ENCODE data around the gene C1QTNF8. TPM values are rescaled to one million over a fixed set of nuclear protein-coding genes. Genes with fewer than 3 reads are reported as not detected.

Gene C1QTNF8
- total RNA-seq, 1 experiment from 2014 or later, result not detected

DNA sequence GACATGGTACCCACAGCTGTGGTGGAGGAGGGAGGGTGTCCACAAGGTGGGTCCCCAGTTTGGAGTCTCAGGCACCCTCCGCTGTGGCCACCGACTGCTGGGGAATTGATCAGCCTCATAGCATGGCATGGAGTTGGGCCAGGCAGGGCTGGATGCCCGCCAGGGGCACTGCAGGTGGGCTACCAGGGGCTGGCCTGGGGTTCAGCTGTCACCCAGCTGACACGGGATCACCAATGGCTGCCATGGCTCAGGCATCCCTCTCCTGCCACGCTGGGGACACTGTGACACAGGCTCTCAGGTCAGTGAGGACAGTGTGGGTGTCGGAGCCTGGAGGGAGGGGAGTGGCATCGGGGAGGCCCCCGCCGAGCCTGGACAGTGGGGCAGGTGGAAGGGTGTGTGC lies 43.3 kb downstream of the C1QTNF8 start:
- Histone ChIP-seq H3K9me2 (ENCODE audit: insufficient read depth) (no peaks in the 10 kb centered on the region), H3F3A (ENCODE audit: insufficient read depth, low read depth) (no peaks in the 10 kb centered on the region), H3K27ac (no peak overlapping the region), H3K27me3 (ENCODE audit: insufficient read depth, low read depth) (peaks cover 52% of the 10 kb centered on the region), H3K4me3 (no peak overlapping the region), H2AFZ (no peak overlapping the region), H4K20me1 (ENCODE audit: insufficient read depth) (no peaks in the 10 kb centered on the region), H3K36me3 (ENCODE audit: low read depth) (no peaks in the 10 kb centered on the region), H3K79me2 (ENCODE audit: low read depth) (no peaks in the 10 kb centered on the region), H3K9me3 (ENCODE audit: insufficient read depth, low read depth) (no peaks in the 10 kb centered on the region), H3K4me2 (no peak overlapping the region), H3K4me1 (replicated peaks; ENCODE audit: insufficient read depth) (no peaks in the 10 kb centered on the region)
- BruUV-seq (replicated peaks), result no TSS peak
- TF ChIP-seq, protein P1, sequence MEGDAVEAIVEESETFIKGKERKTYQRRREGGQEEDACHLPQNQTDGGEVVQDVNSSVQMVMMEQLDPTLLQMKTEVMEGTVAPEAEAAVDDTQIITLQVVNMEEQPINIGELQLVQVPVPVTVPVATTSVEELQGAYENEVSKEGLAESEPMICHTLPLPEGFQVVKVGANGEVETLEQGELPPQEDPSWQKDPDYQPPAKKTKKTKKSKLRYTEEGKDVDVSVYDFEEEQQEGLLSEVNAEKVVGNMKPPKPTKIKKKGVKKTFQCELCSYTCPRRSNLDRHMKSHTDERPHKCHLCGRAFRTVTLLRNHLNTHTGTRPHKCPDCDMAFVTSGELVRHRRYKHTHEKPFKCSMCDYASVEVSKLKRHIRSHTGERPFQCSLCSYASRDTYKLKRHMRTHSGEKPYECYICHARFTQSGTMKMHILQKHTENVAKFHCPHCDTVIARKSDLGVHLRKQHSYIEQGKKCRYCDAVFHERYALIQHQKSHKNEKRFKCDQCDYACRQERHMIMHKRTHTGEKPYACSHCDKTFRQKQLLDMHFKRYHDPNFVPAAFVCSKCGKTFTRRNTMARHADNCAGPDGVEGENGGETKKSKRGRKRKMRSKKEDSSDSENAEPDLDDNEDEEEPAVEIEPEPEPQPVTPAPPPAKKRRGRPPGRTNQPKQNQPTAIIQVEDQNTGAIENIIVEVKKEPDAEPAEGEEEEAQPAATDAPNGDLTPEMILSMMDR (conservative IDR thresholded peaks at IDR 0.05), result no peak
- no peak for TF ChIP-seq EZH2 (IDR thresholded peaks at IDR 0.05; ENCODE audit: low read depth)
- CTCF ChIA-PET, result no interaction called here
- intact Hi-C loops (cut with micrococcal nuclease; ENCODE audit: unreplicated experiment), result no loop called here
- no peak for DNase-seq
- POLR2A ChIA-PET (ENCODE audit: unreplicated experiment), result no interaction called here

DNA sequence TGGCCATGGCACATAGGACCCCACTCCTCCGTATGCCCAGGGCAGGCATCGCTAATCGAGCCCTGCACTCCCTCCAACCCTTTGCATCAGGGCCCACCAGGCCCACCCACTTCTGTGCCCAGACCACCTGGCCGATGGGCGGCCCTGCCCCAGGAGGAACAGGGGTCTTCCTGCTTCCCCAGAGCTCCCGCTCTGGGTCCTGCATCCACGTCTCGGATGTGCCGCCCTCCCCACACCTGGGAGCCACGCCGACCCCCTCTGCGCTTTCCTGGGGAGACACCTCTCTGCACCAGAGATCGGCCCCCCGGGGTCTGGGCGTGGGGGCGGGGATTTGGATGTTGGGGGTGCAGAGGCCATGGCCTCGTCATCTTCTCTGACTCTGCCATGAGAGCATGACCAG lies 44.6 kb downstream of the C1QTNF8 start:
- Histone ChIP-seq H3K4me3 (no peak overlapping the region), H3K9me3 (ENCODE audit: insufficient read depth, low read depth) (no peaks in the 10 kb centered on the region), H3K27me3 (ENCODE audit: insufficient read depth, low read depth) (peaks cover 52% of the 10 kb centered on the region), H3K36me3 (ENCODE audit: low read depth) (no peaks in the 10 kb centered on the region), H3K9me2 (ENCODE audit: insufficient read depth) (no peaks in the 10 kb centered on the region), H3F3A (ENCODE audit: insufficient read depth, low read depth) (no peaks in the 10 kb centered on the region), H4K20me1 (ENCODE audit: insufficient read depth) (no peaks in the 10 kb centered on the region), H3K27ac (no peak overlapping the region), H3K4me2 (no peak overlapping the region), H3K79me2 (ENCODE audit: low read depth) (no peaks in the 10 kb centered on the region), H3K4me1 (replicated peaks; ENCODE audit: insufficient read depth) (no peaks in the 10 kb centered on the region), H2AFZ (no peak overlapping the region)
- intact Hi-C loops (cut with micrococcal nuclease; ENCODE audit: unreplicated experiment), result no loop called here
- CTCF ChIA-PET, result no interaction called here
- BruUV-seq (replicated peaks), result no TSS peak
- POLR2A ChIA-PET (ENCODE audit: unreplicated experiment), result no interaction called here
- DNase-seq, result no peak
- TF ChIP-seq, protein P1 (conservative IDR thresholded peaks at IDR 0.05), result no peak
- no peak for TF ChIP-seq EZH2 (IDR thresholded peaks at IDR 0.05; ENCODE audit: low read depth)

DNA sequence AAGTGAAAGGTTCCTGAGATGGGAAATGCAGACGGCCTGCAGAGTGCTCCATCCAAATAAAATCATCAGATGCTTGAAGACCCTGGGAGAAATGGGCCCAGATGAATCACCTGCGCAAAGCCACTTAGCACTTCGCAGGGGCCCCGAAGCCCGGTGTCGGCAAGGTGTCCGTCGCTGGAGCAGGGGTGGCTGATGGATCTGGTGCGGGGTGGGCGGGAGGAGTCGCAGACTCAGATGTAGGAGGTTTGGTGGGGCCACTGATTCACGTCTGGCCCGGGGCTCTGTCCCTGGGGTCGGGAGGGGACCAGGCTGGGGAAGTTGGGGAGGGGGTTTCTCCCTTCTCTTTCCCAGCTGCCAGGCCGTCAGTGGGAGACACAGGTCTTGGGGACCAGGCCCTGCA lies 45.1 kb downstream of the C1QTNF8 start:
- no peak overlapping the region for H3K27ac ChIP-seq
- CTCF ChIA-PET, result no interaction called here
- H3F3A ChIP-seq (ENCODE audit: insufficient read depth, low read depth), result no peaks in the 10 kb centered on the region
- no TSS peak for BruUV-seq (replicated peaks)
- H3K4me2 ChIP-seq, result no peak overlapping the region
- TF ChIP-seq EZH2 (IDR thresholded peaks at IDR 0.05; ENCODE audit: low read depth), result no peak
- TF ChIP-seq, protein P1 (conservative IDR thresholded peaks at IDR 0.05), result no peak
- H3K4me3 ChIP-seq, result no peak overlapping the region
- no peaks in the 10 kb centered on the region for H3K79me2 ChIP-seq (ENCODE audit: low read depth)
- H4K20me1 ChIP-seq (ENCODE audit: insufficient read depth), result no peaks in the 10 kb centered on the region
- no peaks in the 10 kb centered on the region for H3K9me3 ChIP-seq (ENCODE audit: insufficient read depth, low read depth)
- intact Hi-C loops (cut with micrococcal nuclease; ENCODE audit: unreplicated experiment), result no loop called here
- H3K4me1 ChIP-seq (replicated peaks; ENCODE audit: insufficient read depth), result no peaks in the 10 kb centered on the region
- no peak for DNase-seq
- H3K27me3 ChIP-seq (ENCODE audit: insufficient read depth, low read depth), result peaks cover 52% of the 10 kb centered on the region
- POLR2A ChIA-PET (ENCODE audit: unreplicated experiment), result no interaction called here
- no peaks in the 10 kb centered on the region for H3K9me2 ChIP-seq (ENCODE audit: insufficient read depth)
- no peak overlapping the region for H2AFZ ChIP-seq
- no peaks in the 10 kb centered on the region for H3K36me3 ChIP-seq (ENCODE audit: low read depth)

All from PC-9 (cell line).